ENCODE measurements around the gene NBPF10.
"Not testable (repeated sequence)": the region's sequence is repeated elsewhere in the genome, so short reads cannot be mapped to it uniquely, and the experiment has no call there.

NBPF10 gene, protein sequence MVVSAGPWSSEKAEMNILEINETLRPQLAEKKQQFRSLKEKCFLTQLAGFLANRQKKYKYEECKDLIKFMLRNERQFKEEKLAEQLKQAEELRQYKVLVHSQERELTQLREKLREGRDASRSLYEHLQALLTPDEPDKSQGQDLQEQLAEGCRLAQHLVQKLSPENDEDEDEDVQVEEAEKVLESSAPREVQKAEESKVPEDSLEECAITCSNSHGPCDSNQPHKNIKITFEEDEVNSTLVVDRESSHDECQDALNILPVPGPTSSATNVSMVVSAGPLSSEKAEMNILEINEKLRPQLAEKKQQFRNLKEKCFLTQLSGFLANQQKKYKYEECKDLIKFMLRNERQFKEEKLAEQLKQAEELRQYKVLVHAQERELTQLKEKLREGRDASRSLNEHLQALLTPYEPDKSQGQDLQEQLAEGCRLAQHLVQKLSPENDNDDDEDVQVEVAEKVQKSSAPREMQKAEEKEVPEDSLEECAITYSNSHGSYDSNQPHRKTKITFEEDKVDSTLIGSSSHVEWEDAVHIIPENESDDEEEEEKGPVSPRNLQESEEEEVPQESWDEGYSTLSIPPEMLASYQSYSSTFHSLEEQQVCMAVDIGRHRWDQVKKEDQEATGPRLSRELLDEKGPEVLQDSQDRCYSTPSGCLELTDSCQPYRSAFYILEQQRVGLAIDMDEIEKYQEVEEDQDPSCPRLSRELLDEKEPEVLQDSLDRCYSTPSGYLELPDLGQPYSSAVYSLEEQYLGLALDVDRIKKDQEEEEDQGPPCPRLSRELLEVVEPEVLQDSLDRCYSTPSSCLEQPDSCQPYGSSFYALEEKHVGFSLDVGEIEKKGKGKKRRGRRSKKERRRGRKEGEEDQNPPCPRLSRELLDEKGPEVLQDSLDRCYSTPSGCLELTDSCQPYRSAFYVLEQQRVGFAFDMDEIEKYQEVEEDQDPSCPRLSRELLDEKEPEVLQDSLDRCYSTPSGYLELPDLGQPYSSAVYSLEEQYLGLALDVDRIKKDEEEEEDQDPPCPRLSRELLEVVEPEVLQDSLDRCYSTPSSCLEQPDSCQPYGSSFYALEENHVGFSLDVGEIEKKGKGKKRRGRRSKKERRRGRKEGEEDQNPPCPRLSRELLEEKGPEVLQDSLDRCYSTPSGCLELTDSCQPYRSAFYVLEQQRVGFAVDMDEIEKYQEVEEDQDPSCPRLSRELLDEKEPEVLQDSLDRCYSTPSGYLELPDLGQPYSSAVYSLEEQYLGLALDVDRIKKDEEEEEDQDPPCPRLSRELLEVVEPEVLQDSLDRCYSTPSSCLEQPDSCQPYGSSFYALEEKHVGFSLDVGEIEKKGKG (N-terminal part only)

DNA sequence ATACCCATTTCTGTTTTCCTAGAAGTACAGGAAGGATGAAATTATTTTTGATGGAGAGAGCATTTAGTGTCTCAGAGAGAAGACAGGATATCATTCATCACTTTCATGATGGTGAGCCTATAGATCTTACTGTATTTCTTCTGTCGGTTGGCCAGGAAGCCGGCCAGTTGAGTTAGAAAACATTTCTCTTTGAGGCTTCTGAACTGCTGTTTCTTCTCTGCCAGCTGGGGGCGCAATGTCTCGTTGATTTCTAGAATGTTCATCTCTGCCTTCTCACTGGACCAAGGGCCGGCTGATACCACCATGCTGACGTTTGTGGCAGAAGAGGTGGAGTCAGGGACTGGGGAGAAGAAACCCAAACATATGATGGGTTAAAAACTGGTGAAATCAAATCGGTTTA is at the start of gene NBPF10:
NBPF10 (minus strand) TSS at position 340 of the 400 bp plus-strand sequence; CDS start at position 305, 35 bp downstream.
- not testable (repeated sequence) for H3K36me3 Mint-ChIP-seq; H3K27me3 Mint-ChIP-seq; H3K4me3 Mint-ChIP-seq; H3K27ac Mint-ChIP-seq; H3K9me3 Mint-ChIP-seq; H3K4me1 Mint-ChIP-seq; ATAC-seq (ENCODE audit: low read depth); DNase-seq (ENCODE audit: low spot score in 2 of 2)

GRCh38 chr1:146174531-146174930 is 29.9 kb upstream of the NBPF10 start:
- not testable (repeated sequence) for H3K9me3 Mint-ChIP-seq; H3K4me1 Mint-ChIP-seq; H3K4me3 Mint-ChIP-seq; ATAC-seq (ENCODE audit: low read depth); DNase-seq (ENCODE audit: low spot score in 2 of 2); H3K36me3 Mint-ChIP-seq; H3K27me3 Mint-ChIP-seq; H3K27ac Mint-ChIP-seq

DNA sequence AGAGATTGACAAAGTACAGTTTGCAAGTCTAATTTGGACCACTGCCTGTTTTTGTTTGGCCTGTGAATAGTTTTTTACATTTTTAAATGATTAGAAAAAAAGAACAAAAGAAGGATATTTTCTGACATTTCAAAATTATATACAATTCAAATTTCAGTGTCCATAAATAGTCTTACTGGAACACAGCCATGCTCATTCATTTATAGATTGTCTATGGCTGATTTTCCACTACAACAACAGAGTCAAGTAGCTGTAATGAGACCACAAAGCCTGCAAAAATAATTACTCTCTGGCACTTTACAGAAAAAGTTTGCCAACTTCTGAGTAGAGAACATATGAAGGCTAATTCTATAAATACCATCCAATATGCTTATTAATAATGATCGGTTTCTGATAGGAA is 23.1 kb upstream of the NBPF10 start:
- H3K9me3 Mint-ChIP-seq; ATAC-seq (ENCODE audit: low read depth); DNase-seq (ENCODE audit: low spot score in 2 of 2); H3K27ac Mint-ChIP-seq; H3K4me3 Mint-ChIP-seq; H3K36me3 Mint-ChIP-seq; H3K27me3 Mint-ChIP-seq; H3K4me1 Mint-ChIP-seq: not testable (repeated sequence)

- H3K27me3 Mint-ChIP-seq; H3K27ac Mint-ChIP-seq; DNase-seq (ENCODE audit: low spot score in 2 of 2); H3K36me3 Mint-ChIP-seq; H3K9me3 Mint-ChIP-seq; H3K4me1 Mint-ChIP-seq; ATAC-seq (ENCODE audit: low read depth); H3K4me3 Mint-ChIP-seq: not testable (repeated sequence)
Observed at GRCh38 chr1:146167273-146167672, 22.7 kb upstream of the NBPF10 start.

Measured in memory B cell (primary cell).